Measurements from ENCODE around the gene RBMS2. TPM values are rescaled to one million over a fixed set of nuclear protein-coding genes. Genes with fewer than 3 reads are reported as not detected.

Gene RBMS2
- polyA plus RNA-seq, 1 donor (not counting 4 experiments of a cell fraction or from before 2014, with no cell fraction given): 64.5 TPM

GRCh38 chr12:56616244-56616643 lies 94.6 kb downstream of the RBMS2 start:
- Histone ChIP-seq H2AFZ (ENCODE audit: control insufficient read depth, low read length) (no peak overlapping the region), H3K27me3 (ENCODE audit: control insufficient read depth, extremely low read depth, insufficient read depth, low read length) (no peaks in the 10 kb centered on the region), H3K4me1 (ENCODE audit: control insufficient read depth, extremely low read depth, insufficient read depth, low read length) (no peaks in the 10 kb centered on the region), H4K20me1 (ENCODE audit: control insufficient read depth, extremely low read depth, insufficient read depth, low read length) (no peaks in the 10 kb centered on the region), H3K79me2 (ENCODE audit: control insufficient read depth, insufficient read depth, low read length) (peaks cover 55% of the 10 kb centered on the region), H3K27ac (ENCODE audit: control insufficient read depth, insufficient read depth, low read length) (no peak overlapping the region), H3K4me2 (ENCODE audit: control insufficient read depth, extremely low read depth, insufficient read depth, low read depth, low read length) (no peak overlapping the region), H3K4me3 (ENCODE audit: control insufficient read depth in 2 of 3, extremely low read depth in 1 of 3, insufficient read depth in 2 of 3, low read depth in 1 of 3, low read length in 3 of 3) (no peak overlapping the region), H3K9me3 (ENCODE audit: control insufficient read depth, low read depth, low read length) (no peaks in the 10 kb centered on the region), H3K36me3 (ENCODE audit: control insufficient read depth in 2 of 2, extremely low read depth in 1 of 2, insufficient read depth in 2 of 2, low read length in 2 of 2) (peaks cover 56 to 65% of the 10 kb centered on the region in 2 experiments), H3K9ac (ENCODE audit: control insufficient read depth, extremely low read depth, insufficient read depth, low read length) (no peak overlapping the region), H3K9me1 (ENCODE audit: control insufficient read depth, extremely low read depth, insufficient read depth, low read length) (no peaks in the 10 kb centered on the region)
- TF ChIP-seq EZH2 (IDR thresholded peaks at IDR 0.05; ENCODE audit: low read length) (no peak), CTCF (optimal IDR thresholded peaks at IDR 0.05 in 1 of 3, IDR thresholded peaks at IDR 0.05 in 1 of 3, conservative IDR thresholded peaks at IDR 0.05 in 1 of 3; ENCODE audit: extremely low read depth in 1 of 3, insufficient read depth in 2 of 3, low read length in 3 of 3) (no peak)
- FAIRE-seq: no peak
- DNase-seq (ENCODE audit: low read depth, low spot score): no peak
- dilution Hi-C loops (cut with MboI; ENCODE audit: extremely low pct_ligation_motif_present, low sequenced_read_pairs): no loop called here

GRCh38 chr12:56616925-56617324 lies 95.3 kb downstream of the RBMS2 start:
- no peak for FAIRE-seq
- H2AFZ ChIP-seq (ENCODE audit: control insufficient read depth, low read length): no peak overlapping the region
- H3K9me3 ChIP-seq (ENCODE audit: control insufficient read depth, low read depth, low read length): no peaks in the 10 kb centered on the region
- no peaks in the 10 kb centered on the region for H3K27me3 ChIP-seq (ENCODE audit: control insufficient read depth, extremely low read depth, insufficient read depth, low read length)
- H3K9me1 ChIP-seq (ENCODE audit: control insufficient read depth, extremely low read depth, insufficient read depth, low read length): no peaks in the 10 kb centered on the region
- no peaks in the 10 kb centered on the region for H4K20me1 ChIP-seq (ENCODE audit: control insufficient read depth, extremely low read depth, insufficient read depth, low read length)
- peaks cover 51 to 61% of the 10 kb centered on the region in 2 experiments for H3K36me3 ChIP-seq (ENCODE audit: control insufficient read depth in 2 of 2, extremely low read depth in 1 of 2, insufficient read depth in 2 of 2, low read length in 2 of 2)
- no peaks in the 10 kb centered on the region for H3K4me1 ChIP-seq (ENCODE audit: control insufficient read depth, extremely low read depth, insufficient read depth, low read length)
- no peak for DNase-seq (ENCODE audit: low read depth, low spot score)
- TF ChIP-seq CTCF (optimal IDR thresholded peaks at IDR 0.05 in 1 of 3, IDR thresholded peaks at IDR 0.05 in 1 of 3, conservative IDR thresholded peaks at IDR 0.05 in 1 of 3; ENCODE audit: extremely low read depth in 1 of 3, insufficient read depth in 2 of 3, low read length in 3 of 3) (no peak), EZH2 (IDR thresholded peaks at IDR 0.05; ENCODE audit: low read length) (no peak)
- H3K27ac ChIP-seq (ENCODE audit: control insufficient read depth, insufficient read depth, low read length): no peak overlapping the region
- H3K4me2 ChIP-seq (ENCODE audit: control insufficient read depth, extremely low read depth, insufficient read depth, low read depth, low read length): no peak overlapping the region
- no peak overlapping the region for H3K4me3 ChIP-seq (ENCODE audit: control insufficient read depth in 2 of 3, extremely low read depth in 1 of 3, insufficient read depth in 2 of 3, low read depth in 1 of 3, low read length in 3 of 3)
- dilution Hi-C loops (cut with MboI; ENCODE audit: extremely low pct_ligation_motif_present, low sequenced_read_pairs): no loop called here
- H3K9ac ChIP-seq (ENCODE audit: control insufficient read depth, extremely low read depth, insufficient read depth, low read length): no peak overlapping the region
- H3K79me2 ChIP-seq (ENCODE audit: control insufficient read depth, insufficient read depth, low read length): peaks cover 61% of the 10 kb centered on the region
